Nucleus accumbens (tissue), 56 donors: ENCODE measurements around the gene AP4E1.
"Not testable (repeated sequence)": the region's sequence is repeated elsewhere in the genome, so short reads cannot be mapped to it uniquely, and the experiment has no call there.

Experiments used
- DNase-seq, 56 donors: peaks; one replicate each; lab custom pipeline; 2025; lab: John Stamatoyannopoulos, UW

Gene AP4E1

GRCh38 chr15:50886611-50887345 lies 21.7 kb upstream of the AP4E1 start:
- DNase-seq: no peak

- DNase-seq: no peak
These were observed 20.4 kb upstream of the AP4E1 start for GRCh38 chr15:50888054-50888453.

GRCh38 chr15:50889589-50889988 lies 18.9 kb upstream of the AP4E1 start:
- no peak for DNase-seq

- DNase-seq: no peak
These were observed 17.7 kb upstream of the AP4E1 start for GRCh38 chr15:50890751-50891150.

GRCh38 chr15:50891159-50891558 lies 17.3 kb upstream of the AP4E1 start:
- no peak for DNase-seq

- DNase-seq: no peak
These were observed 14.5 kb upstream of the AP4E1 start for GRCh38 chr15:50893976-50894375.

- DNase-seq: not testable (repeated sequence)
These were observed 7.1 kb upstream of the AP4E1 start for GRCh38 chr15:50901390-50901789.

GRCh38 chr15:50904211-50904610 lies 4.3 kb upstream of the AP4E1 start:
- DNase-seq: no peak

- no peak for DNase-seq
These were observed 3.4 kb upstream of the AP4E1 start for GRCh38 chr15:50905055-50905454.

- no peak for DNase-seq
These were observed 1.4 kb upstream of the AP4E1 start for GRCh38 chr15:50906954-50907600.

- peak in 29 of 56 donors; percentile 4 to 77 (median 57) for DNase-seq
These were observed 778 bp upstream of the AP4E1 start for GRCh38 chr15:50907601-50908208.

GRCh38 chr15:50909010-50909317 lies 481 bp downstream of the AP4E1 start:
- DNase-seq: peak in 1 of 56 donors; percentile 52

GRCh38 chr15:50910426-50910795 lies 1.9 kb downstream of the AP4E1 start:
- DNase-seq: not testable (repeated sequence)

GRCh38 chr15:50911001-50911400 lies 2.5 kb downstream of the AP4E1 start:
- no peak for DNase-seq

GRCh38 chr15:50911621-50912020 lies 3.1 kb downstream of the AP4E1 start:
- DNase-seq: no peak

- no peak for DNase-seq
These were observed 7.9 kb downstream of the AP4E1 start for GRCh38 chr15:50916400-50916799.

- DNase-seq: not testable (repeated sequence)
These were observed 10.9 kb downstream of the AP4E1 start for GRCh38 chr15:50919359-50919758.

GRCh38 chr15:50925281-50925680 lies 16.8 kb downstream of the AP4E1 start:
- DNase-seq: no peak

- DNase-seq: no peak
These were observed 20.6 kb downstream of the AP4E1 start for GRCh38 chr15:50929062-50929461.

- no peak for DNase-seq
These were observed 22.3 kb downstream of the AP4E1 start for GRCh38 chr15:50930792-50931191.

- DNase-seq: no peak
These were observed 24.9 kb downstream of the AP4E1 start for GRCh38 chr15:50933341-50933740.

- no peak for DNase-seq
These were observed 30.0 kb downstream of the AP4E1 start for GRCh38 chr15:50938525-50938924.
